ENCODE results near the gene MAPK9. TPM values are rescaled to one million over a fixed set of nuclear protein-coding genes. Genes with fewer than 3 reads are reported as not detected.
A peak's percentile ranks its signal among the peaks of the same experiment; 100 is the strongest.

MAPK9 gene
- total and polyA plus RNA-seq, 9 of the 15 experiments (the other 6 are each of a cell fraction or from before 2014, with no cell fraction given): 4.8 to 58.0 (median 29.9) TPM

- no peak for TF ChIP-seq NKRF (IDR thresholded peaks at IDR 0.05; ENCODE audit: borderline replicate concordance)
- TF ChIP-seq E2F1 (CRISPR knock-in tag; IDR thresholded peaks at IDR 0.05): no peak
- TF ChIP-seq CBFA2T3 (IDR thresholded peaks at IDR 0.05): 0 out of 2 replicates have a peak, but pooled peaks have one; percentile 6
- TF ChIP-seq PPARD (CRISPR knock-in tag; IDR thresholded peaks at IDR 0.05): no peak
- no peak for TF ChIP-seq CEBPG (CRISPR knock-in tag; IDR thresholded peaks at IDR 0.05)
- 0 out of 4 replicates have a peak, but pooled peaks of 1 of the 2 experiments have one; percentile 12 for TF ChIP-seq CEBPG (tag; conservative IDR thresholded peaks at IDR 0.05 in 1 of 2, IDR thresholded peaks at IDR 0.05 in 1 of 2)
- TF ChIP-seq ZBTB33 (CRISPR knock-in tag; IDR thresholded peaks at IDR 0.05): no peak
- TF ChIP-seq ZKSCAN1 (IDR thresholded peaks at IDR 0.05; ENCODE audit: low read depth, low read length): no peak
- no peak for TF ChIP-seq NR0B1 (IDR thresholded peaks at IDR 0.05; ENCODE audit: partially characterized antibody)
- no peak for TF ChIP-seq NCOA6 (IDR thresholded peaks at IDR 0.05)
- no peak for TF ChIP-seq MIER1 (IDR thresholded peaks at IDR 0.05; ENCODE audit: low read depth)
Measured at GRCh38 chr5:180297587-180298282, 5.9 kb upstream of the MAPK9 start (continued).

Data from K562 (cell line).